ENCODE data around the gene VPS51.

Gene VPS51

DNA sequence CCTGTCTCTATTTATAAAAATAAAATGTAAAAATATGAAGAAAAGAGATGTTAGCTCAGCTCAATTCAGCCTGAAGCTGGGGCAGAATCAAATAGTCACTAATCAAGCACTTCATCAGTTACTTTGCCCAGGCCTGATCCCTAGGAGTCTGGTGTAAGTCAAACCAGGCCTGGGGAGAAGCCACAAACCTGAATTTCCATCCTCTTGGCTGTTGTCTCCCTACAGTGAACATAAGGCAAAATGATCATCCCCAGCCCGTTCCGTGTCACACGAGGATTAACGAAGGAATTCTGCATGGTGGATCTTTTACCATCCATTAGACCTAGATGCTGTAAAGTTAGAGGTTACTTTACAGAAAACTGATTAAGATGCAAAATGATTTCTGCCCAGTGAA, 31.2 kb upstream of the VPS51 start:
- Mint-ChIP-seq H3K4me3 (no peak overlapping the region), H3K27ac (no peak overlapping the region), H3K9me3 (no peaks in the 10 kb centered on the region), H3K27me3 (peaks cover 9% of the 10 kb centered on the region), H3K36me3 (no peaks in the 10 kb centered on the region), H3K4me1 (peaks cover 14% of the 10 kb centered on the region)
- DNase-seq: no peak
- CTCF ChIA-PET: interaction anchor here (1.0 kb wide), 1 partner anchor 252 kb away, joined by 3 read pairs; no protein-coding TSS in a partner anchor

DNA sequence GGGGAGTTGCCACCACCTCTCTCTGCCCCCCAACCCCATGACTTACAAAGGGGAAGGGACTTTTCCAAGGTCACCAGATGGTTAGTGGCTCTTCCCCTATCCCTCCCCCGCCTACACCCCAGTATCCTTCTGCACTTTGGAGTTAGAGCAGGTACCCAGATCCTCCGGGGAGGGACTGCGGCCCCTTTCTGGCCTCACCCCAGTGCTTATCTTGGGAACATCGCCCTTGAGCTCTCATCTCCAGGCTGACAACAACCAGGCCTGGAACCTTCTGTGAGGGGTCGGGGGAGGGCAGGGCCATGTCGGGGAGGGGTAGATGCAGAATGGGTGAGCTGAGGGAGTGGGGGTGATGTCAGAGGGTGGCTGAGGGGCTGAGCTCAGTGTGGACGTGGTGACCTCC, 30.2 kb upstream of the VPS51 start:
- H3K4me3 Mint-ChIP-seq: no peak overlapping the region
- H3K27me3 Mint-ChIP-seq: peaks cover 8% of the 10 kb centered on the region
- no peaks in the 10 kb centered on the region for H3K9me3 Mint-ChIP-seq
- DNase-seq: no peak
- peaks cover 5% of the 10 kb centered on the region for H3K4me1 Mint-ChIP-seq
- H3K36me3 Mint-ChIP-seq: no peaks in the 10 kb centered on the region
- CTCF ChIA-PET: no interaction called here
- no peak overlapping the region for H3K27ac Mint-ChIP-seq

GRCh38 chr11:65066315-65066714, 29.7 kb upstream of the VPS51 start:
- no peak for DNase-seq
- Mint-ChIP-seq H3K36me3 (no peaks in the 10 kb centered on the region), H3K27me3 (peaks cover 3% of the 10 kb centered on the region), H3K9me3 (no peaks in the 10 kb centered on the region), H3K4me3 (no peak overlapping the region), H3K27ac (no peak overlapping the region), H3K4me1 (peaks cover under 1% of the 10 kb centered on the region)
- CTCF ChIA-PET: no interaction called here

- Mint-ChIP-seq H3K27me3 (peaks cover 3% of the 10 kb centered on the region), H3K36me3 (no peaks in the 10 kb centered on the region), H3K9me3 (no peaks in the 10 kb centered on the region), H3K4me1 (no peaks in the 10 kb centered on the region), H3K27ac (no peak overlapping the region), H3K4me3 (no peak overlapping the region)
- CTCF ChIA-PET: no interaction called here
- DNase-seq: no peak
Measured at GRCh38 chr11:65066805-65067291, 29.2 kb upstream of the VPS51 start.

DNA sequence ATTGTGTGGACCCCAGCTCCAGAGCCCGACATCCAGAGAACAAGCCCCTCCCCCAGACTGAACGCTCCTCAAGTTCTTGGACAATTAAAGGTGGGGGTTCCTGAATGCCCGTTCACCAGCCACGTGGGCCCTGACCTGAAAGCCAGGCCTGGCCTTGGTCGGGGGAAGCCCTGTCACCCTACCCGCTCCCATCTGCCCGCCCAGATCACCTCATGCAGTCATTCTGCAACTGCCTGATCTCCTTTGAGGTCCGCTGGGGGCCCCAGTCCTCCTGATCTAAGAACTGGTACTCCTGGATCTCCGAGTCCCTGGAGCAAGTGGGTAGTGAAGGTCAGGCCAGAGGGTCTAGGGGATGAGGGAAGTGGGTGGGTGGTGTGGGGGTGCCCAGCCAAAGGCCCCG, 28.6 kb upstream of the VPS51 start:
- Mint-ChIP-seq H3K27ac (no peak overlapping the region), H3K4me1 (no peaks in the 10 kb centered on the region), H3K4me3 (no peak overlapping the region), H3K27me3 (peaks cover 3% of the 10 kb centered on the region), H3K9me3 (no peaks in the 10 kb centered on the region), H3K36me3 (no peaks in the 10 kb centered on the region)
- DNase-seq: no peak
- CTCF ChIA-PET: no interaction called here

DNA sequence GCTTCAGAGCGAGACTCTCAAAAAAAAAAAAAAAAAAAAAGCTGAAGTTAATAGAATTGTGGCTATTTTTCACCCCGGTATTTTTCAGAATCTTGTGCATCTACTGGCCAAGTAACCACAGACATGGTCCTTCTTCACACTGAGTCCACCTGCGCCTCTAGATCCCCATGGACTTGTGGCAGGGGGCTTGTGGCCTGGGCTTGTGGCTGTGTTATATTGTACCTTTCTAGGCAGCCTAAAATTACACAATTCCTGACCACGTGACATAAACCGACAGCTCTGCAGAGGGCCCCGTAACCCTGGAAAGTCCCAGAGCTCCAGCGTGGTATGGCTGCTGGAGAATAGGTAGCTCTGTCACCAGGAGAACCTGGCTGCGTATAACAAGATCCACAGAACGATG, 26.8 kb upstream of the VPS51 start:
- no peaks in the 10 kb centered on the region for H3K4me1 Mint-ChIP-seq

GRCh38 chr11:65071907-65072630, 23.9 kb upstream of the VPS51 start:
- H3K36me3 Mint-ChIP-seq: peaks cover 11% of the 10 kb centered on the region
- H3K4me3 Mint-ChIP-seq: no peak overlapping the region
- no peaks in the 10 kb centered on the region for H3K4me1 Mint-ChIP-seq
- CTCF ChIA-PET: interaction anchor here (0.6 kb wide), 1 partner anchor 31 kb away, joined by 3 read pairs; the partner anchor contains the start of gene SAC3D1
- DNase-seq: no peak
- no peak overlapping the region for H3K27ac Mint-ChIP-seq
- no peaks in the 10 kb centered on the region for H3K27me3 Mint-ChIP-seq
- no peaks in the 10 kb centered on the region for H3K9me3 Mint-ChIP-seq

More for the DNA sequence above, 26.8 kb upstream of the VPS51 start:
- H3K27me3 Mint-ChIP-seq: no peaks in the 10 kb centered on the region
- no peak overlapping the region for H3K27ac Mint-ChIP-seq
- no peak for DNase-seq
- H3K9me3 Mint-ChIP-seq: no peaks in the 10 kb centered on the region
- CTCF ChIA-PET: interaction anchor here (0.6 to 1.5 kb wide), 2 partner anchors 28 to 55 kb away, joined by 3 to 4 read pairs; partner anchors contain the start of genes ARL2 and SAC3D1
- no peak overlapping the region for H3K4me3 Mint-ChIP-seq
- no peaks in the 10 kb centered on the region for H3K36me3 Mint-ChIP-seq

GRCh38 chr11:65072631-65072966, 23.4 kb upstream of the VPS51 start:
- Mint-ChIP-seq H3K9me3 (no peaks in the 10 kb centered on the region), H3K36me3 (peaks cover 16% of the 10 kb centered on the region), H3K27ac (no peak overlapping the region), H3K4me1 (peaks cover 2% of the 10 kb centered on the region), H3K4me3 (no peak overlapping the region), H3K27me3 (no peaks in the 10 kb centered on the region)
- no peak for DNase-seq
- CTCF ChIA-PET: interaction anchor here (0.8 kb wide), 1 partner anchor 9 kb away, joined by 3 read pairs; no protein-coding TSS in a partner anchor

DNA sequence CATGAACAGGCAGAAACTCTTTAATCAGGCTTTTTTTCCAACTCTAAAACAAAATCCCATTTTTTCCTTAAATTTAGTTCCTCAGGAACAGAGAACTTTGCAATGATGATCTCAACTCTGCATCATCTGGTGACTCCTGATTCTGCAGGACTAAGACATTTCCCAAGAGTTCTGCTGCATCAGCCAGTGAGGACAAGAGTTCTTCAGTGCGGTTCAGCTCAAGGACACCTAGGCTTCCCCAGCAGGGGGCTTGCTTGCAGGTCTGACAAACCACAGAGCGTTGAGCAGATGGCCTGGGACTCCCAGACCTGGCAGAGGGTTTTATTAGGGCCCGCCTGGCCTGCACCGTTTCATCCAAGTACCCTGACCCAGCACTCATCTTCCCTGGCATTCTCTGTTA, 18.6 kb upstream of the VPS51 start:
- no peak for DNase-seq
- H3K36me3 Mint-ChIP-seq: peaks cover 49% of the 10 kb centered on the region
- no peak overlapping the region for H3K4me3 Mint-ChIP-seq
- H3K4me1 Mint-ChIP-seq: peaks cover 43% of the 10 kb centered on the region
- H3K27ac Mint-ChIP-seq: peak overlapping the region; percentile 67
- H3K9me3 Mint-ChIP-seq: no peaks in the 10 kb centered on the region
- CTCF ChIA-PET: interaction anchor here (1.4 to 2.0 kb wide), 4 partner anchors 28 to 230 kb away, joined by 4 to 6 read pairs (median 4); no protein-coding TSS in a partner anchor
- no peaks in the 10 kb centered on the region for H3K27me3 Mint-ChIP-seq

DNA sequence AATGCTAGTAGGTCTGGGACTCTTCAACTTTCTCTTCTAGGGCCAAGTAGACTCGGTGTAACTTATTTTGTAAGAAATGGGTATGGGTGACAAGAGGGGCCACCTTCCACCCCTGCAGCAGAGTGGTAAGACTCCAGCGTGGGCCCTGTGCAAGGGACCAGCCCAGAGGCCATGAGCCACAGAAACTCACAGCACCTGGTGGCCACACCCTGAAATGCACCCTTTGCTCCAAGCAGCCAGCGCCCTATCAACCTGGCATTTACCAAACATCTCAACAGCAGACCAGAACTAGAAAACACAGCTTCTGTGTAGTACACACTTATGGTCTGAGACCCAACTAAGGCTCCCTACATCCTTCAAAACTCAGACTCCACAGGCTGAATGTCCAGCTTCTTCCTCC, 17.9 kb upstream of the VPS51 start:
- Mint-ChIP-seq H3K4me3 (no peak overlapping the region), H3K36me3 (peaks cover 55% of the 10 kb centered on the region), H3K27ac (peak overlapping the region; percentile 86), H3K27me3 (no peaks in the 10 kb centered on the region), H3K9me3 (no peaks in the 10 kb centered on the region), H3K4me1 (peaks cover 50% of the 10 kb centered on the region)
- CTCF ChIA-PET: interaction anchor here (1.0 to 1.4 kb wide), 2 partner anchors 29 to 66 kb away, joined by 4 to 6 read pairs; no protein-coding TSS in a partner anchor
- peak; percentile 84 for DNase-seq

DNA sequence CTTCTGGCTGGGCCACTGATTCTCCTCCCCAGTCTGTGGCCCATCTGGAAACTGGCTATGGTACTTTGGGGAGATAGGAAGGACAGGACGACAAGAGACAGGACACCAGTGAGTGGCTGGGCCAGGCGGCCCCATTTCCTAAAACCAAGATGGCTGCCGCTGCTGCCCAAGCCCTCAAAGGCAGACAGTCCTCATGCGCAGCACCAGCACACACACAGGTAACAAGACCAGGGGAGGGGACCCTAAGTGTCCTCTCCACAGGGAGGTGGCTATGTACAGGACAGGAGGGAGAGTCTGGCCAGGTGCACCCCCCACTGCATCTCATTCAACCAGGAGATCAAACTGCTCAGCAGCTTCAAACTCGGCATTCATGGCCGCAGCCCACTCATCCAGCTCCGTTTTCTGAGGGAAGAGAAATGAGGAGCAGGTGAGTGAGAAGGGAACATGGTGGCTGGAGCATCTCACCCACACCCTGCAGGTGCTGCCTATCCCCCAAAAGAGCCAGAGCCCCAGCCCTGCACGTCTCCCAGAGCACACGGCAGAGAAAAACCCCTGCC, 17.1 kb upstream of the VPS51 start:
- no peaks in the 10 kb centered on the region for H3K9me3 Mint-ChIP-seq
- H3K36me3 Mint-ChIP-seq: peaks cover 62% of the 10 kb centered on the region
- no peak for DNase-seq
- H3K27ac Mint-ChIP-seq: peak overlapping the region; percentile 86
- peaks cover 5% of the 10 kb centered on the region for H3K27me3 Mint-ChIP-seq
- CTCF ChIA-PET: interaction anchor here (1.0 kb wide), 1 partner anchor 67 kb away, joined by 6 read pairs; no protein-coding TSS in a partner anchor
- peaks cover 55% of the 10 kb centered on the region for H3K4me1 Mint-ChIP-seq
- H3K4me3 Mint-ChIP-seq: no peak overlapping the region

DNA sequence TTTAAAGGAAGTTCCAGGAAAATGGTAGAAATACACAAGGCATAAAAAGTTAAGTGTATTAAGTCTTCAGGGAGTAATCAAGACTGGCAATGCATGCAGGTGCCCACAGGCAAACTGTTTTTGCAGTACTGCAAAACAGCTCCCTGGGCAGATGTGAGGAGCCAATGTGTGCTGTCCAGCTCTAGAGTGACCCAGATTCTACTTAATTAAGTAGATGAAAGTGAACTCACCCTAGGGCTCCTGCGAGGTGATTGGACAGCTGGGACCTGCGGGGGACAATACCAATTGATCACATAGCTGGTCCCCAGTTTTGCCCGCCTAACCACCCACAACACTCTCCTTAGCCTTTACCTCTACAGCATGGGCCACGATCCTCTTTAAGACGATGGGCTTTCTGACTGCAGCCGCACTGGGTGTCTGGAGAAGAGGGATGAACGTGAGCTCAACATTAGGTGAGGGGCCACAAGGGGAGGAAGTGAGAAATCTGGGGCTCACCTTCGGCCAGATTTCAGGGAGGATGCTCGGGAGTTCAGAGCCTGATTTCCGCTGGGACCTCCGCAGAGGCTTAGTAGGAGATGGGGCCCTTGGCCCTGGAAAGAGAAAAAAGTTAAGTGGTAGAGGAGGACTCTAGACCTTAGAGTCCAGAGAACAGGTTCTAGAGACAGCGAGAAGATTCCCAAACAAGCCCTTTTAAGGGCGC, 12.7 kb upstream of the VPS51 start:
- peaks cover 58% of the 10 kb centered on the region for H3K36me3 Mint-ChIP-seq
- CTCF ChIA-PET: interaction anchor here (1.0 to 2.2 kb wide), 6 partner anchors 16 to 69 kb away, joined by 3 to 8 read pairs (median 6); partner anchors contain the start of genes ARL2, TM7SF2 and ZNHIT2
- peaks cover 66% of the 10 kb centered on the region for H3K4me1 Mint-ChIP-seq
- peak overlapping the region; percentile 96 for H3K27ac Mint-ChIP-seq
- H3K9me3 Mint-ChIP-seq: no peaks in the 10 kb centered on the region
- H3K27me3 Mint-ChIP-seq: peaks cover 12% of the 10 kb centered on the region
- DNase-seq: peak; percentile 30
- H3K4me3 Mint-ChIP-seq: peak overlapping the region; percentile 97

GRCh38 chr11:65083834-65084597, 12.0 kb upstream of the VPS51 start, which contains the start of the genes CDCA5 and ZFPL1:
CDCA5 (minus strand) TSS chr11:65084040; CDS start chr11:65083978, 62 bp downstream.
ZFPL1 (plus strand) TSS chr11:65084222; CDS start chr11:65084699, 477 bp downstream.
- Mint-ChIP-seq H3K4me3 (peak within 1 kb of the TSS; percentile 97), H3K27ac (peak within 1 kb of the TSS; percentile 96), H3K9me3 (no peaks in the 10 kb centered on the region), H3K27me3 (peaks cover 12% of the 10 kb centered on the region), H3K36me3 (peaks cover 57% of the 10 kb centered on the region), H3K4me1 (peaks cover 59% of the 10 kb centered on the region)
- peak; percentile 96 for DNase-seq
- CTCF ChIA-PET: interaction anchor here (1.3 to 2.2 kb wide), 5 partner anchors 15 to 70 kb away, joined by 4 to 8 read pairs (median 6); partner anchors contain the start of genes ARL2, TM7SF2 and ZNHIT2
